Neural cell (in vitro differentiated cells): Measurements from ENCODE around the gene USP38.

Experiments used
- EZH2 ChIP-seq: fragments of 200-600, 300-800 bp; shearing (Covaris generic), sonication (generic); IDR thresholded peaks from 2 replicates; pipeline ENCODE4 v1.6.1; 2014; ENCODE audit warnings: antibody characterized with exemption, low read length, borderline replicate concordance, mild to moderate bottlenecking; ENCODE audit not compliant: insufficient read depth, poor library complexity, severe bottlenecking
- REST ChIP-seq: IDR thresholded peaks from 2 replicates; pipeline ENCODE4 v1.6.1; 2012; ENCODE audit warnings: borderline replicate concordance
- TAF1 ChIP-seq: IDR thresholded peaks from 2 replicates; pipeline ENCODE4 v1.6.1; 2012; ENCODE audit warnings: low read depth

GRCh38 chr4:143195581-143195980, 10.9 kb downstream of the USP38 start:
- TF ChIP-seq EZH2 = no peak
- TF ChIP-seq TAF1 = no peak
- TF ChIP-seq REST = no peak
